Measurements from ENCODE around the gene HLTF. TPM values are rescaled to one million over a fixed set of nuclear protein-coding genes. Genes with fewer than 3 reads are reported as not detected.

The HLTF gene
- total and polyA plus RNA-seq, 2 of the 4 experiments (the other 2 are of a cell fraction): 12.6 to 39.1 TPM

DNA sequence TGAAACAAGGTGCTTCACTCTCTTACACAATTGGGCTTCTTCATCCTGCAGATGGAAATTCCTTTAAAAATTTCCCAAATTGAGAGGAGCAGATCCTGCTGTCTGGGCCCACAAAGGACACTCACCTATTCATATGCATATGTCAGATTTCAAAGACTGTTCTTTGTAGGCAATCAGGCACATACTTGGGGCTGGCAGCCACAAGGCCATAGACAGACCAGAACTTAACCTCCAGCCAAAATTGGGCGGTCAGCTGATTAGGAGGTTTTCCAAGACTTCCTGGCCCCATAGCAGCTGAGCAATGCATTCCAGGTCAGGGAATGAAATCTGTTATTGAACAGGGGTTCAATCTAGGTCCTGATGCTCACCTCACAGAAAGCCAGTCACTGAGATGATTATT is 28.1 kb upstream of the HLTF start:
- no peak overlapping the region for H2BK20ac ChIP-seq (ENCODE audit: low read depth, low read length)
- DNase-seq (no peak), ATAC-seq (ENCODE audit: low read depth) (no peak)
- H3K9ac ChIP-seq (ENCODE audit: low read depth, low read length): no peak overlapping the region
- H2BK120ac ChIP-seq (ENCODE audit: low read depth, low read length): no peak overlapping the region
- no peak overlapping the region for H3K27ac ChIP-seq (ENCODE audit: insufficient read depth, low read length)
- no peaks in the 10 kb centered on the region for H3K36me3 ChIP-seq (ENCODE audit: control insufficient read depth, insufficient read depth, low read length)
- no peak overlapping the region for H4K91ac ChIP-seq (ENCODE audit: insufficient read depth, low read depth, low read length)
- H3K23ac ChIP-seq (ENCODE audit: low read depth, low read length): no peak overlapping the region
- ChIA-PET POLR2A (ENCODE audit: unreplicated experiment) (no interaction called here), CTCF (no interaction called here)
- no peak overlapping the region for H3K56ac ChIP-seq (ENCODE audit: extremely low read depth, insufficient read depth, low read length)
- H3K14ac ChIP-seq (replicated peaks; ENCODE audit: low read depth, low read length): no peak overlapping the region
- H4K20me1 ChIP-seq (ENCODE audit: insufficient read depth, low read length): no peaks in the 10 kb centered on the region
- H2BK15ac ChIP-seq (ENCODE audit: low read depth, low read length): no peak overlapping the region
- no peak overlapping the region for H3K4ac ChIP-seq (ENCODE audit: low read depth, low read length)
- no peak overlapping the region for H3K18ac ChIP-seq (ENCODE audit: low read depth, low read length)
- in situ Hi-C loops (cut with MboI; ENCODE audit: low sequenced_read_pairs) (loop anchor here (25.0 kb wide), 1 partner anchor 598 kb away; no protein-coding TSS in a partner anchor), intact Hi-C loops (cut with micrococcal nuclease) (no loop called here), dilution Hi-C loops (cut with HindIII; ENCODE audit: low sequenced_read_pairs, unreplicated experiment) (no loop called here)
- no peaks in the 10 kb centered on the region for H3K79me1 ChIP-seq (ENCODE audit: low read depth in 1 of 2, low read length in 2 of 2)
- no peaks in the 10 kb centered on the region for H3K4me1 ChIP-seq (ENCODE audit: control insufficient read depth, insufficient read depth, low read length)
- no peak overlapping the region for H2AFZ ChIP-seq (replicated peaks; ENCODE audit: low read length, poor library complexity)
- H2AK9ac ChIP-seq (replicated peaks; ENCODE audit: low read depth, low read length, poor library complexity): no peak overlapping the region
- H2AK5ac ChIP-seq (ENCODE audit: low read depth, low read length): no peak overlapping the region
- H4K5ac ChIP-seq (ENCODE audit: low read depth, low read length): no peak overlapping the region
- no peak overlapping the region for H3K4me2 ChIP-seq (ENCODE audit: low read depth, low read length)
- H3K27me3 ChIP-seq (ENCODE audit: control insufficient read depth, insufficient read depth, low read length): no peaks in the 10 kb centered on the region
- TF ChIP-seq BHLHE40 (IDR thresholded peaks at IDR 0.05; ENCODE audit: low read depth, low read length) (no peak), CEBPB (IDR thresholded peaks at IDR 0.05; ENCODE audit: low read depth, low read length) (no peak), MXI1 (IDR thresholded peaks at IDR 0.05; ENCODE audit: borderline replicate concordance, low read depth, low read length) (no peak), CHD1 (IDR thresholded peaks at IDR 0.05; ENCODE audit: low read depth, low read length) (no peak), POLR2A (IDR thresholded peaks at IDR 0.05; ENCODE audit: low read depth, low read length) (no peak), MAFK (IDR thresholded peaks at IDR 0.05; ENCODE audit: low read depth, low read length) (no peak), RCOR1 (IDR thresholded peaks at IDR 0.05; ENCODE audit: insufficient replicate concordance, low read length) (no peak), SMC3 (IDR thresholded peaks at IDR 0.05; ENCODE audit: low read depth, low read length) (no peak), MAZ (IDR thresholded peaks at IDR 0.05; ENCODE audit: borderline replicate concordance, low read depth, low read length) (no peak), NFE2L2 (IDR thresholded peaks at IDR 0.05; ENCODE audit: low read depth, low read length) (no peak), RAD21 (IDR thresholded peaks at IDR 0.05; ENCODE audit: low read length) (no peak), FOS (IDR thresholded peaks at IDR 0.05; ENCODE audit: low read depth, low read length) (no peak), RFX5 (IDR thresholded peaks at IDR 0.05; ENCODE audit: low read depth, low read length) (no peak)
- TF ChIP-seq, protein P1, sequence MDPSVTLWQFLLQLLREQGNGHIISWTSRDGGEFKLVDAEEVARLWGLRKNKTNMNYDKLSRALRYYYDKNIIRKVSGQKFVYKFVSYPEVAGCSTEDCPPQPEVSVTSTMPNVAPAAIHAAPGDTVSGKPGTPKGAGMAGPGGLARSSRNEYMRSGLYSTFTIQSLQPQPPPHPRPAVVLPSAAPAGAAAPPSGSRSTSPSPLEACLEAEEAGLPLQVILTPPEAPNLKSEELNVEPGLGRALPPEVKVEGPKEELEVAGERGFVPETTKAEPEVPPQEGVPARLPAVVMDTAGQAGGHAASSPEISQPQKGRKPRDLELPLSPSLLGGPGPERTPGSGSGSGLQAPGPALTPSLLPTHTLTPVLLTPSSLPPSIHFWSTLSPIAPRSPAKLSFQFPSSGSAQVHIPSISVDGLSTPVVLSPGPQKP (IDR thresholded peaks at IDR 0.05; ENCODE audit: borderline replicate concordance, low read depth, low read length): no peak
- TF ChIP-seq, protein P2, sequence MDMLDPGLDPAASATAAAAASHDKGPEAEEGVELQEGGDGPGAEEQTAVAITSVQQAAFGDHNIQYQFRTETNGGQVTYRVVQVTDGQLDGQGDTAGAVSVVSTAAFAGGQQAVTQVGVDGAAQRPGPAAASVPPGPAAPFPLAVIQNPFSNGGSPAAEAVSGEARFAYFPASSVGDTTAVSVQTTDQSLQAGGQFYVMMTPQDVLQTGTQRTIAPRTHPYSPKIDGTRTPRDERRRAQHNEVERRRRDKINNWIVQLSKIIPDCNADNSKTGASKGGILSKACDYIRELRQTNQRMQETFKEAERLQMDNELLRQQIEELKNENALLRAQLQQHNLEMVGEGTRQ (IDR thresholded peaks at IDR 0.05; ENCODE audit: low read depth, low read length): no peak
- TF ChIP-seq, protein P3, sequence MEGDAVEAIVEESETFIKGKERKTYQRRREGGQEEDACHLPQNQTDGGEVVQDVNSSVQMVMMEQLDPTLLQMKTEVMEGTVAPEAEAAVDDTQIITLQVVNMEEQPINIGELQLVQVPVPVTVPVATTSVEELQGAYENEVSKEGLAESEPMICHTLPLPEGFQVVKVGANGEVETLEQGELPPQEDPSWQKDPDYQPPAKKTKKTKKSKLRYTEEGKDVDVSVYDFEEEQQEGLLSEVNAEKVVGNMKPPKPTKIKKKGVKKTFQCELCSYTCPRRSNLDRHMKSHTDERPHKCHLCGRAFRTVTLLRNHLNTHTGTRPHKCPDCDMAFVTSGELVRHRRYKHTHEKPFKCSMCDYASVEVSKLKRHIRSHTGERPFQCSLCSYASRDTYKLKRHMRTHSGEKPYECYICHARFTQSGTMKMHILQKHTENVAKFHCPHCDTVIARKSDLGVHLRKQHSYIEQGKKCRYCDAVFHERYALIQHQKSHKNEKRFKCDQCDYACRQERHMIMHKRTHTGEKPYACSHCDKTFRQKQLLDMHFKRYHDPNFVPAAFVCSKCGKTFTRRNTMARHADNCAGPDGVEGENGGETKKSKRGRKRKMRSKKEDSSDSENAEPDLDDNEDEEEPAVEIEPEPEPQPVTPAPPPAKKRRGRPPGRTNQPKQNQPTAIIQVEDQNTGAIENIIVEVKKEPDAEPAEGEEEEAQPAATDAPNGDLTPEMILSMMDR (conservative IDR thresholded peaks at IDR 0.05; ENCODE audit: low read depth, low read length): no peak
- WGBS, 2 experiments (ENCODE audit: extremely low coverage in 2 of 2, insufficient read length in 1 of 2): no CpG with 5 or more reads among the region's 1 CpG
- no peaks in the 10 kb centered on the region for H3K9me1 ChIP-seq (ENCODE audit: insufficient read depth, low read length)
- BruUV-seq (replicated peaks): no TSS peak
- H2BK5ac ChIP-seq (ENCODE audit: low read depth, low read length, poor library complexity, severe bottlenecking): no peak overlapping the region
- no peak overlapping the region for H3K4me3 ChIP-seq (ENCODE audit: insufficient read depth, low read depth, low read length)
- H4K8ac ChIP-seq (ENCODE audit: low read depth in 2 of 2, low read length in 2 of 2): no peak overlapping the region
- H3K9me3 ChIP-seq (ENCODE audit: control insufficient read depth, insufficient read depth, low read length): no peaks in the 10 kb centered on the region

Measured in IMR-90 (cell line).